SK-N-SH (cell line): Measurements from ENCODE around the gene ABHD6. TPM values are rescaled to one million over a fixed set of nuclear protein-coding genes. Genes with fewer than 3 reads are reported as not detected.

Experiments used
- CTCF ChIA-PET: fragments of 300-600, 350-600 bp; formaldehyde crosslinking; extraction: SDS; loops from one replicate; lab custom pipeline; 2021; lab: Yijun Ruan, JAX
- POLR2A ChIA-PET: fragments of 350-600 bp; sonication (Branson Sonifier 250); formaldehyde crosslinking; extraction: SDS; loops from one replicate; lab custom pipeline; 2020; ENCODE audit warnings: antibody characterized with exemption, inconsistent platforms; lab: Yijun Ruan, JAX
- DNase-seq: peaks from one replicate; pipeline ENCODE4 v3.0.0; 2012
- H2AFZ ChIP-seq: fragments of 200-600 bp; sonication (generic); 2 replicates; pipeline ENCODE4 v1.8.1; 2016; ENCODE audit warnings: antibody characterized with exemption, mild to moderate bottlenecking, low read depth
- H3F3A ChIP-seq: fragments of 200-600 bp; sonication (generic); replicated peaks from 2 replicates; pipeline ENCODE3; 2016; ENCODE audit warnings: antibody characterized with exemption, mild to moderate bottlenecking; ENCODE audit not compliant: insufficient read depth
- H3K27ac ChIP-seq, 2 experiments: fragments of 200-500 bp in 1 of 2; fragments of 200-600 bp in 1 of 2; sonication (Bioruptor generic) in 1 of 2; sonication (generic), shearing (Covaris generic) in 1 of 2; 2 replicates each; pipeline versions ENCODE4 v1.5.1 to v1.6.1; 2014 to 2016; ENCODE audit warnings: low read depth in 2 of 2, inconsistent platforms in 1 of 2, low read length in 1 of 2, mild to moderate bottlenecking in 1 of 2, mixed read lengths in 1 of 2
- H3K27me3 ChIP-seq: fragments of 200-600 bp; sonication (generic), shearing (Covaris generic); 2 replicates; pipeline ENCODE4 v1.6.1; 2016; ENCODE audit warnings: mixed run types; ENCODE audit not compliant: insufficient read depth
- H3K36me3 ChIP-seq, 2 experiments: fragments of 200-500 bp in 1 of 2; fragments of 200-600 bp in 1 of 2; sonication (Bioruptor generic) in 1 of 2; sonication (generic) in 1 of 2; replicated peaks in 1 of 2; 2 replicates each; pipeline versions ENCODE3 to v1.5.1; 2014 to 2016; ENCODE audit warnings: low read length in 1 of 2, mild to moderate bottlenecking in 1 of 2; ENCODE audit not compliant: insufficient read depth in 2 of 2, control insufficient read depth in 1 of 2
- H3K4me1 ChIP-seq, 2 experiments: fragments of 200-500 bp in 1 of 2; fragments of 200-600 bp in 1 of 2; sonication (Bioruptor generic) in 1 of 2; sonication (generic), shearing (Covaris generic) in 1 of 2; 2 replicates each; pipeline versions ENCODE4 v1.5.1 to v1.6.1; 2014 to 2016; ENCODE audit warnings: low read depth in 1 of 2, low read length in 1 of 2, mixed run types in 1 of 2; ENCODE audit not compliant: insufficient read depth in 2 of 2, control insufficient read depth in 1 of 2
- H3K4me2 ChIP-seq: fragments of 200-600 bp; sonication (generic), shearing (Covaris generic); 2 replicates; pipeline ENCODE4 v1.6.1; 2017; ENCODE audit warnings: mixed run types
- H3K4me3 ChIP-seq, 2 experiments: fragments of 200-500 bp in 1 of 2; fragments of 200-600 bp in 1 of 2; sonication (Bioruptor generic) in 1 of 2; sonication (generic), shearing (Covaris generic) in 1 of 2; 2 replicates each; pipeline versions ENCODE4 v1.5.1 to v1.8.1; 2014 to 2016; ENCODE audit warnings: low read depth in 2 of 2, inconsistent platforms in 1 of 2, low read length in 1 of 2, mild to moderate bottlenecking in 1 of 2, mixed read lengths in 1 of 2, moderate library complexity in 1 of 2
- H3K79me2 ChIP-seq: fragments of 200-600 bp; sonication (generic); 2 replicates; pipeline ENCODE4 v1.8.1; 2017; ENCODE audit warnings: mild to moderate bottlenecking; ENCODE audit not compliant: insufficient read depth
- H3K9ac ChIP-seq: fragments of 200-600 bp; sonication (generic); 2 replicates; pipeline ENCODE4 v1.6.1; 2017; ENCODE audit warnings: mixed run types
- H3K9me2 ChIP-seq: fragments of 200-600 bp; sonication (generic); 2 replicates; pipeline ENCODE4 v1.6.1; 2017; ENCODE audit warnings: mixed run types
- H3K9me3 ChIP-seq: fragments of 200-600 bp; sonication (generic); 2 replicates; pipeline ENCODE4 v1.6.1; 2017; ENCODE audit warnings: mixed run types, mild to moderate bottlenecking, moderate library complexity
- H4K20me1 ChIP-seq: fragments of 200-600 bp; sonication (generic); 2 replicates; pipeline ENCODE4 v1.6.1; 2017; ENCODE audit warnings: mild to moderate bottlenecking, mixed run types; ENCODE audit not compliant: insufficient read depth
- CHD2 ChIP-seq: fragments of 150-350 bp; IDR thresholded peaks from 2 replicates; pipeline ENCODE4 v1.6.1; 2018; ENCODE audit warnings: low read length; ENCODE audit not compliant: partially characterized antibody
- CTCF ChIP-seq: fragments of 200-600 bp; sonication (generic); IDR thresholded peaks from 2 replicates; pipeline ENCODE4 v1.6.1; 2017; ENCODE audit warnings: antibody characterized with exemption, mild to moderate bottlenecking, moderate library complexity
- EP300 ChIP-seq, 2 experiments: IDR thresholded peaks; 2 replicates each; pipeline versions ENCODE4 v1.4.0 to v1.6.1; 2012; ENCODE audit warnings: borderline replicate concordance in 1 of 2, low read depth in 1 of 2, low read length in 1 of 2
- EZH2phosphoT487 ChIP-seq: fragments of 200-600 bp; sonication (generic); IDR thresholded peaks from 2 replicates; pipeline ENCODE4 v1.6.1; 2017; ENCODE audit warnings: low read depth, mixed run types, mild to moderate bottlenecking, antibody characterized with exemption, moderate library complexity, borderline replicate concordance
- FOXM1 ChIP-seq: IDR thresholded peaks from 2 replicates; pipeline ENCODE4 v1.4.0; 2012; ENCODE audit warnings: low read depth, mild to moderate bottlenecking
- GATA2 ChIP-seq: sonication (generic); formaldehyde crosslinking; IDR thresholded peaks from 2 replicates; pipeline ENCODE4 v1.5.0; 2020; ENCODE audit warnings: mild to moderate bottlenecking, missing genetic modification reagents
- JUND ChIP-seq: IDR thresholded peaks from 2 replicates; pipeline ENCODE4 v1.4.0; 2012
- MEF2A ChIP-seq: IDR thresholded peaks from 2 replicates; pipeline ENCODE4 v1.4.0; 2012; ENCODE audit warnings: low read depth, borderline replicate concordance
- MXI1 ChIP-seq: IDR thresholded peaks from 2 replicates; pipeline ENCODE4 v1.6.1; 2012; ENCODE audit warnings: mild to moderate bottlenecking, low read depth, low read length, improper control_type of control experiment
- NRF1 ChIP-seq: IDR thresholded peaks from 2 replicates; pipeline ENCODE4 v1.6.1; 2012; ENCODE audit warnings: low read depth, mild to moderate bottlenecking, low read length
- PBX3 ChIP-seq: IDR thresholded peaks from 2 replicates; pipeline ENCODE4; 2012
- POLR2AphosphoS5 ChIP-seq: IDR thresholded peaks from 2 replicates; pipeline ENCODE4 v1.6.1; 2012; ENCODE audit warnings: low read depth, low read length
- RCOR1 ChIP-seq: fragments of 150-350 bp; IDR thresholded peaks from 2 replicates; pipeline ENCODE4 v1.6.1; 2017; ENCODE audit warnings: antibody characterized with exemption, low read length
- REST ChIP-seq: IDR thresholded peaks from 2 replicates; pipeline ENCODE4 v1.6.1; 2012; ENCODE audit warnings: mild to moderate bottlenecking, low read depth, low read length, moderate library complexity
- RFX5 ChIP-seq: IDR thresholded peaks from 2 replicates; pipeline ENCODE4 v1.6.1; 2012; ENCODE audit warnings: mild to moderate bottlenecking, improper control_type of control experiment, low read length
- RXRA ChIP-seq: IDR thresholded peaks from 2 replicates; pipeline ENCODE4 v1.4.0; 2012; ENCODE audit warnings: low read depth, mild to moderate bottlenecking, borderline replicate concordance
- SIN3A ChIP-seq: IDR thresholded peaks from 2 replicates; pipeline ENCODE4 v1.6.1; 2012; ENCODE audit warnings: low read depth, mild to moderate bottlenecking, low read length, moderate library complexity, borderline replicate concordance
- TCF12 ChIP-seq: IDR thresholded peaks from 2 replicates; pipeline ENCODE4 v1.4.0; 2012
- YY1 ChIP-seq: IDR thresholded peaks from 2 replicates; pipeline ENCODE4 v1.4.0; 2012; ENCODE audit warnings: low read depth, mild to moderate bottlenecking
- ZBTB33 ChIP-seq: IDR thresholded peaks from 2 replicates; pipeline ENCODE4 v1.4.0; 2012; ENCODE audit warnings: low read depth, borderline replicate concordance
- WGBS: methylation state at CpG from one replicate; pipeline ENCODE4 v1.1.6; 2017; ENCODE audit warnings: low lambda C conversion rate; 5-methylcytosine and 5-hydroxymethylcytosine counted together
- polyA plus RNA-seq, 3 experiments: library from polyadenylated mRNA; depleted of rRNA; stranded (reverse); fragments of >200 nt; gene quantifications; 2 replicates each; pipeline ENCODE4 v1.2.3, GENCODE V29; 2012

The ABHD6 gene
- polyA plus RNA-seq, 1 of the 3 experiments (the other 2 are of a cell fraction) = 10.7 TPM

GRCh38 chr3:58296269-58296668, 58.7 kb downstream of the ABHD6 start:
- WGBS = 53% methylated on average over 4 of the region's 5 CpGs
- Histone ChIP-seq H3K4me2 (no peak overlapping the region), H2AFZ (no peak overlapping the region), H3K9me3 (0 out of 2 replicates have a peak, but pooled peaks cover 7% of the 10 kb centered on the region), H3F3A (no peaks in the 10 kb centered on the region), H3K9me2 (no peaks in the 10 kb centered on the region), H3K4me1 (no peaks in the 10 kb centered on the region; a peak in 1 of 4 replicates), H3K27me3 (no peaks in the 10 kb centered on the region), H3K79me2 (no peaks in the 10 kb centered on the region), H3K9ac (no peak overlapping the region), H4K20me1 (no peaks in the 10 kb centered on the region), H3K27ac (no peak overlapping the region), H3K4me3 (no peak overlapping the region), H3K36me3 (peaks cover 0 to 13% of the 10 kb centered on the region in 2 experiments)
- TF ChIP-seq JUND (no peak), CHD2 (no peak), GATA2 (no peak), EP300 (IDR thresholded peaks at IDR 0.05; ENCODE audit: borderline replicate concordance in 1 of 2, low read depth in 1 of 2, low read length in 1 of 2) (no peak)
- POLR2A ChIA-PET = no interaction called here
- CTCF ChIA-PET = interaction anchor here (0.5 to 3.7 kb wide), 6 partner anchors 11 to 1301 kb away, joined by 3 to 24 read pairs (median 8); partner anchors contain the start of genes HTD2 and RPP14
- no peak for DNase-seq

GRCh38 chr3:58296843-58297242, 59.3 kb downstream of the ABHD6 start:
- H3K79me2 ChIP-seq = no peaks in the 10 kb centered on the region
- no peaks in the 10 kb centered on the region for H3K9me2 ChIP-seq
- no peak overlapping the region for H2AFZ ChIP-seq
- no peaks in the 10 kb centered on the region; a peak in 1 of 4 replicates for H3K4me1 ChIP-seq
- peaks cover 0 to 13% of the 10 kb centered on the region in 2 experiments for H3K36me3 ChIP-seq
- 80% methylated on average over 4 of the region's 6 CpGs for WGBS
- ChIA-PET POLR2A (no interaction called here), CTCF (interaction anchor here (0.5 to 2.5 kb wide), 3 partner anchors 10 to 1301 kb away, joined by 4 to 12 read pairs (median 5); partner anchors contain the start of genes HTD2 and RPP14)
- no peak overlapping the region for H3K4me3 ChIP-seq
- H3K9me3 ChIP-seq = 0 out of 2 replicates have a peak, but pooled peaks cover 7% of the 10 kb centered on the region
- H4K20me1 ChIP-seq = no peaks in the 10 kb centered on the region
- H3K27me3 ChIP-seq = no peaks in the 10 kb centered on the region
- no peak overlapping the region for H3K27ac ChIP-seq
- H3K9ac ChIP-seq = no peak overlapping the region
- no peaks in the 10 kb centered on the region for H3F3A ChIP-seq
- H3K4me2 ChIP-seq = no peak overlapping the region
- no peak for DNase-seq
- TF ChIP-seq GATA2 = no peak
- no peak for TF ChIP-seq MEF2A
- TF ChIP-seq ZBTB33 = no peak
- no peak for TF ChIP-seq NRF1
- no peak for TF ChIP-seq SIN3A
- no peak for TF ChIP-seq POLR2AphosphoS5
- TF ChIP-seq REST = no peak
- no peak for TF ChIP-seq YY1
- no peak for TF ChIP-seq PBX3
- no peak for TF ChIP-seq EZH2phosphoT487
- TF ChIP-seq FOXM1 = no peak
- no peak for TF ChIP-seq MXI1
- no peak for TF ChIP-seq RCOR1
- no peak for TF ChIP-seq CTCF
- TF ChIP-seq TCF12 = no peak
- no peak for TF ChIP-seq CHD2
- no peak for TF ChIP-seq RFX5
- no peak for TF ChIP-seq EP300 (IDR thresholded peaks at IDR 0.05; ENCODE audit: borderline replicate concordance in 1 of 2, low read depth in 1 of 2, low read length in 1 of 2)
- no peak for TF ChIP-seq RXRA
